GM19023 (cell line): Measurements from ENCODE around the gene PSAP.

Source experiments
- ATAC-seq: cut with Tn5 transposase; IDR thresholded peaks from one replicate; pipeline ENCODE4 v1.9.1; 2021; ENCODE audit warnings: mild to moderate bottlenecking, moderate library complexity; ENCODE audit not compliant: unreplicated experiment

Gene PSAP

DNA sequence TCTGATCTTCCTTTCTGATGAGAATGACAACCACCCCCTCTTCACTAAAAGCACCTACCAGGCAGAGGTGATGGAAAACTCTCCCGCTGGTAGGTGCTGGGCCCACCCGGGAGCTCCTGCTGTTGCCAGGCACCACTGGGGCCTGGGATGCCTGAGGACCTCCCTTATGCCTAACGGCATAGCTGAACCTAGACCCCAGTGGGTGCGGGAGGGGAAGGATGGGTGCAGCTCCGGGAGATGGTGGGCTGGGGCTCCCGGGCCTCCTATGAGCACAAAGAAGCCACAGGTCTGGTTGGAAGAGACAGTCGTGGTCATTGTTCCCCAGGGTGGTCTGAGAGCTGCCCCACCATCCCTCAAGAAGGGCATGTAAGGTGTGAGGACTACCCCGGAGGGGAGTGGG, 62.1 kb downstream of the PSAP start:
- no peak for ATAC-seq

- ATAC-seq, result no peak
These were observed 66.3 kb downstream of the PSAP start for GRCh38 chr10:71784679-71785272.

- ATAC-seq, result no peak
These were observed 67.0 kb downstream of the PSAP start for GRCh38 chr10:71783917-71784678.

GRCh38 chr10:71782917-71783490, 68.0 kb downstream of the PSAP start:
- ATAC-seq, result no peak

DNA sequence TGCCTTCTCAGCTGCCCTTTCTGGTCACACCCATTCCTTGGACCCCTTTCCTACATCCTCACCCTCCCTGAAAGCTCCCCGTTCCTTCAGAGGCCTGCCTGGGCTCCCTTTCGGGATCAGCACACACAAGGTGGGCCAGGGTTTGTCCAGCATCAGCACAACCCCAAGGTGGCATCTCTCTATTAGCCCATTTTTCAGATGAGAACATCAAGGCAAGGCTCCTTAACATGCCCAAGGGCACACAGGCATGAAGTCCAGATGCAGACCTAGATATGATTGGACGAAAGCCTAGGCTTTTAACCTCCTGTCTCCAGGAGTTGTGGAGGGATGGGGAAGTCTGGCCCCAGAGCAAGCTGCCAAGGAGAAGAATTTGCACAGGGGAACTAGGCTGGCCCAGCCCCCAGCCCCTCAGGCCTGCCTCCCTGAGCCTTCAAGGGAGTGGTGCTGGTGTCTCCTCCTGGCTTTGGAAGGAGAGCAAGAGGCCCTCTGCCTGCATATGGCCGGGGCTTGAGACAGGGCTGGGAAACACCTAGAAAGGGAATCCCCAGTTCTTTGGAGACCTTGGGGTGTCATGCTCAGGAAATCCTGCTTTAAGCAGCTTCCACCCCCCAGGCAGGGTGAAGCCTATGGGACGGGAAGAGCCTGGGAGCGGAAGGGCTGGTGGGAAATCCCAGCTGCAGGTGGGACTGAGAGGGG, 68.7 kb downstream of the PSAP start:
- no peak for ATAC-seq

DNA sequence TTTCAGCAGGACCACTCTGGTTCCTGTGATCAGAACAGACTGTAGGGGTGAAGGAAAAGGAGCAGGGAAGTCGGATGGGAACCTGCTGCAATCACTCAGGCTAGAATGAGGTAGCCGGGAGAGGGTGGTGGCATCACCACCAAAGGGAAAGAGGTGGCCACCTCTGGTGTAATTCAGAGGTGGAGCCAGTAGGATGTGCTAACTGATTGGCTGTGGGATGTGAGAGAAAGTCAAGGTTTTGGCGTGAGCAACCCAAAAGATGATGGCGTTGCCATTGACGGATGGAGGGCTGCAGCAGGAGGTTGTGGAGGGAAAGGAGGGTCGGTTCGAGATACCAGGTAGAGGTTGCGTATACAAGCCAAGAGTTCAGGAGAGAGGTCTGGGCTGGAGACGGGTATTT, 70.3 kb downstream of the PSAP start:
- no peak for ATAC-seq

- ATAC-seq, result no peak
These were observed 70.9 kb downstream of the PSAP start for GRCh38 chr10:71780156-71780555.

GRCh38 chr10:71779641-71780040, 71.4 kb downstream of the PSAP start:
- no peak for ATAC-seq

DNA sequence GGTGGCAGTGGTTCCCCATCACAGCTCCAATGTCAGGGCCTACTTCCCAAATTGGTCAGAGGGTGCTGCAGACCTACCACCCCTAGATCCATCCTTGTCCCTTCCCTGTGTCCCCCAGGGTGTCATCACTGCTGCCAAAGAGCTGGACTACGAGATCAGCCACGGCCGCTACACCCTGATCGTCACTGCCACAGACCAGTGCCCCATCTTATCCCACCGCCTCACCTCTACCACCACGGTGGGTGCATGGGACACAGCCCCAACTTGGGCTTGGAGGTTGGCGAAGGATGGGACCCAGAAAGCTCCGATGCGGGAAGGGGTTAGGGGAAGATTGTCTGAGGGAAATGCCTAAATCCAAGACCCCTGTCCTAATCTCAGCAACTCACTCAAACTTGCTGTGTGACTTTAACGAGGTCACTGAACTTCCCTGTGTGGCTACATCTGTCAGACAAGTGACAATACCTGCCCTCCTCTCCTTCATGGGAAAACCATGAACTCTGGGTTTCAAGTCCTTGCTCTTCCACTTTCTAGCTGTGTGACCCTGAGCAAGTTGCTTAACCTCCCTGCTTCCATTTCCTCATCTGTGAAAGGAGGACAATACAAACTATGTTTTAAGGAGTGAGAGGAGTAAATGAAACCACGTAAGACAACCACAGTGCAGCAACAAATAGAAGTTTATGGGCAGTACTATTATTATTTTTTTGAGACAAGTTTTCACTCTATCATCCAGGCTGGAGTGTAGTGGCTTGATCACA, 72.8 kb downstream of the PSAP start:
- ATAC-seq, result no peak

DNA sequence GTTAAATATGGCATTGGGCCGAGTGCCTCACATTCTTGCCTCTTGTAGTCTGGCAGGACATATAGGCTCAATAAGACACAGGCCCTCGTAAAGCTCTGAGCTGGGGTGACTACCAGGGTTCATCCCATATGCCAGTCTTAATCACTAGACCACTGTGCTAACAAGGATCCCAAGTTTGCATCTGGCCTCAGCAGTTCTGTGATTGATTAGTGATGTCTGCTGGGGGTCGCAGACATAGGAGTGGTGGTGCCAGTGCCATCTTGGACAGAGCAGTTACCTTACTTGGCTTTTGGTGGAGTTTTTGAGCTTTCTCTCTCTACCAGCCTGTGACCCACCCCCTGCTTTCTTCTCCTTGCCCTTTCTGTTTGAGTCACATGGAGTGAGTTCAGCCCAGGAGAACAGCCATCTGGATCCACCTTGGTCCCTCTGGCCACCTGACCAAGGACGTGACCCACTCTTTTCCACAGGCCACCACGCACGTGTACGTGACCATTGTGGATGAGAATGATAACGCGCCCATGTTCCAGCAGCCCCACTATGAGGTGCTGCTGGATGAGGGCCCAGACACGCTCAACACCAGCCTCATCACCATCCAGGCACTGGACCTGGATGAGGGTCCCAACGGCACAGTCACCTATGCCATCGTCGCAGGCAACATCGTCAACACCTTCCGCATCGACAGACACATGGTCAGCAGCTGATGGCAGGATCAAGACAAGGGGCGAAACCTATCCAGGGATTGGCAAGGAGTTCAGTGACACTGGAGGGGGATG, 73.7 kb downstream of the PSAP start:
- ATAC-seq, result no peak

GRCh38 chr10:71776481-71776925, 74.5 kb downstream of the PSAP start:
- no peak for ATAC-seq

- ATAC-seq, result no peak
These were observed 75.9 kb downstream of the PSAP start for GRCh38 chr10:71774916-71775702.

DNA sequence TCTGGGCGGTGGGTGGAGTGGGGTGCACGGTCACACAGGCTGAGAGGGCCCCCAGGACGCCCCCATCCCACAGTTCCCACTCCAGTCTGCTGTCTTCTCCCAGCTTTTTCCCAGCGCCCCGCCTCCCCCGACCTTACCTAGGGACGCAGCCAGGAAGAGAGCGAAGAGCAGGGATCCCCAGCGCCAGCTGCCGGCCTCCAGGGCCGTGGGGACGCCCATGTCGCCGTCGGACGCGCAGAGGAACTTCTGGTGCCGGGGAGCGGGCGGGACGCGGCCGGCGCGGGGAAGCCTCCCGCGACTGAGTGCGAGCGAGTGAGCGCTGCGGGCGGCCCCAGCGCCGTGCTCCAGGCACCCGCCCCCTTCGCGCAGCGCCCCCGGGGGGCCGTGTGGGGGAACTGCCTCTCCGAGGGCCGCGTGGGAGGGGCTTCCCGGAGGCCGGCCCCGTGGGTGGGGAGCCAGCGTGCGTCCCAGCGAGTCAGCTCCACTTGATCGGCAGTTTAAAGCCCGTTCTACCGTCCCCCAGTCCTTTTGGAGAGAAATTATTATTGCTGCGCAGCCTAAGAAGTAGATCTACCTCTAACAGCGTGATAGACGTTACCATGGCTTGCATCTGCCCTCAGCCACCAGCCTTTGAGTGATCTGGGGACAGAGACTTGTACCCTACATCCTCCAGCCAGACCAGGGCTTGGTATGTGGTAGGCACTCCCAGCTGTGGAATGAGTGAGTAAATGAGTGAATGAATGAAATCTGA, 77.7 kb downstream of the PSAP start, which contains the start of gene VSIR:
Gene VSIR (minus strand): TSS at position 300 of the 751 bp plus-strand sequence. CDS start 81 bp downstream, at position 219.
- peak; percentile 56 for ATAC-seq

- ATAC-seq, result peak; percentile 17
These were observed 78.2 kb downstream of the PSAP start for GRCh38 chr10:71772832-71773220.

- no peak for ATAC-seq
These were observed 79.0 kb downstream of the PSAP start for GRCh38 chr10:71771821-71772617.

GRCh38 chr10:71771204-71771603, 79.8 kb downstream of the PSAP start:
- no peak for ATAC-seq

GRCh38 chr10:71770789-71771188, 80.3 kb downstream of the PSAP start:
- ATAC-seq, result no peak

- no peak for ATAC-seq
These were observed 80.8 kb downstream of the PSAP start for GRCh38 chr10:71770255-71770654.
